CD4-positive, alpha-beta T cell (primary cell): ENCODE results near the gene PRKCQ. TPM values are rescaled to one million over a fixed set of nuclear protein-coding genes. Genes with fewer than 3 reads are reported as not detected.
"Not testable (repeated sequence)": the region's sequence is repeated elsewhere in the genome, so short reads cannot be mapped to it uniquely, and the experiment has no call there.

Experiments
- ATAC-seq: fragments of 200-7000 bp; cut with Tn5 transposase; one replicate; pipeline ENCODE4 v1.10.0; 2022; ENCODE audit warnings: mild to moderate bottlenecking; ENCODE audit not compliant: poor library complexity
- CTCF ChIA-PET: fragments of 350-600 bp; sonication (Branson Sonifier 250); formaldehyde crosslinking; loops from one replicate; lab custom pipeline; 2021; ENCODE audit warnings: antibody characterized with exemption, inconsistent platforms; lab: Charles Lee
- POLR2A ChIA-PET: fragments of 350-600 bp; sonication (Branson Sonifier 250); formaldehyde crosslinking; loops from one replicate; lab custom pipeline; 2021; ENCODE audit warnings: antibody characterized with exemption, inconsistent platforms; lab: Charles Lee
- DNase-seq, 14 experiments: peaks; one replicate each; pipeline ENCODE4 v3.0.0-alpha.2; 2013 to 2020; ENCODE audit warnings: mixed read lengths in 2 of 14
- H3K27ac ChIP-seq, 2 donors: one replicate each; pipeline versions ENCODE4 v1.5.1 to v1.7.0; 2013; ENCODE audit warnings: low read length in 2 of 2, low read depth in 1 of 2, mild to moderate bottlenecking in 1 of 2
- H3K27me3 ChIP-seq, 2 experiments: 1 replicate in 1 of 2; 2 replicates in 1 of 2; pipeline versions ENCODE4 v1.6.1 to v1.7.0; 2013; ENCODE audit warnings: low read length in 2 of 2, control low read depth in 1 of 2, mild to moderate bottlenecking in 1 of 2, moderate library complexity in 1 of 2; ENCODE audit not compliant: insufficient read depth in 2 of 2, control insufficient read depth in 1 of 2
- H3K36me3 ChIP-seq: one replicate; pipeline ENCODE4 v1.6.1; 2013; ENCODE audit warnings: low read length, control low read depth; ENCODE audit not compliant: insufficient read depth
- H3K4me1 ChIP-seq: one replicate; pipeline ENCODE4 v1.6.1; 2013; ENCODE audit warnings: low read length, control low read depth; ENCODE audit not compliant: insufficient read depth
- H3K4me3 ChIP-seq: one replicate; pipeline ENCODE4 v1.5.1; 2013; ENCODE audit warnings: mild to moderate bottlenecking, low read length, moderate library complexity
- H3K9me3 ChIP-seq, 2 experiments: 1 replicate in 1 of 2; 2 replicates in 1 of 2; pipeline versions ENCODE4 v1.6.1 to v1.7.0; 2013; ENCODE audit warnings: low read length in 2 of 2, mild to moderate bottlenecking in 2 of 2, control low read depth in 1 of 2, moderate library complexity in 1 of 2; ENCODE audit not compliant: control insufficient read depth in 1 of 2, insufficient read depth in 1 of 2
- H3K27ac Mint-ChIP-seq: one replicate; pipeline ENCODE4 v1.8.0; 2020; ENCODE audit warnings: mixed read lengths
- H3K27me3 Mint-ChIP-seq: one replicate; pipeline ENCODE4 v1.8.0; 2021; ENCODE audit warnings: mixed read lengths
- H3K36me3 Mint-ChIP-seq: one replicate; pipeline ENCODE4 v1.8.0; 2021; ENCODE audit warnings: low read depth, mixed read lengths
- H3K4me1 Mint-ChIP-seq: one replicate; pipeline ENCODE4 v1.8.0; 2021; ENCODE audit warnings: low read depth, mixed read lengths
- H3K4me3 Mint-ChIP-seq: one replicate; pipeline ENCODE4 v1.8.0; 2020; ENCODE audit warnings: mild to moderate bottlenecking, mixed read lengths
- H3K9me3 Mint-ChIP-seq: one replicate; pipeline ENCODE4 v1.8.0; 2020; ENCODE audit warnings: mixed read lengths
- CTCF ChIP-seq: fragments of 200-600 bp; IDR thresholded peaks from one replicate; pipeline ENCODE4 v1.8.0; 2022; ENCODE audit warnings: antibody characterized with exemption, mild to moderate bottlenecking
- intact Hi-C, 2 experiments: fragments of 100-400 bp; cut with DNase I in 1 of 2; cut with micrococcal nuclease in 1 of 2; formaldehyde crosslinking; loops; one replicate each; pipeline versions ENCODE4 v1.15.1 to v1.9.0; 2023 to 2025; cut with DNase I, micrococcal nuclease
- total RNA-seq, 174 experiments: library from RNA in 2 of 174; stranded (reverse) in 2 of 174; gene quantifications; one replicate each; pipeline ENCODE4 v1.2.3 and lab custom pipeline; 2021 to 2026

Gene PRKCQ
- total RNA-seq, 2 experiments from 2014 or later, result 43.4 to 43.9 TPM

DNA sequence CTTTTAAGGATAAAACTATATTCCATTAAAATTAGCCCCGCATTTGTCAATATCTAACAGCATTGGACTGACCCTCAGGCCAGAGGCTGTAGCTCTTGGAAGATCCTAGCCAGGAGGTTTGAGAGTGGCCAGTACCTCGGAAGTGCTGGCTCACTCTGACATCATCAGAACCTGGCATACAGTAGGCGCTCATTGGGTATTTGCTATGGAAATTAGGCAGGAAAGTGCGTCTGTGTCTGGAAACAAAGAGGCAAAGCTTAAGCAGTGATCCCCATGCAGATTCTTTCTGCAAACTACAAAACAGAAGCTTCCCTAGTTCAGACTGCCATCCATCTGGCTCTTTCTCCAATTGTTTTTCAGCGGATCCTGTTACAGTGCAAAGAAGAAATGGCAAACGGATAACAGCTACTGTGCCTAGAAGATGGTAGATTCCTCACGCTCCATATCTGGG, 1.7 kb upstream of the PRKCQ start:
- Histone ChIP-seq H3K27me3 (no peaks in the 10 kb centered on the region), H3K4me1 (peaks cover 36% of the 10 kb centered on the region), H3K4me3 (peak overlapping the region; percentile 87), H3K36me3 (peaks cover 13% of the 10 kb centered on the region), H3K27ac (peak overlapping the region; percentile 50 to 93), H3K9me3 (no peaks in the 10 kb centered on the region)
- ATAC-seq (no peak), DNase-seq (peak in 3 of 14 experiments; percentile 28 to 57 (median 42))
- POLR2A ChIA-PET, result interaction anchor here (0.5 to 8.8 kb wide), 19 partner anchors 8 to 416 kb away, joined by 3 to 104 read pairs (median 6); no protein-coding TSS in a partner anchor
- TF ChIP-seq CTCF, result no peak
- H3K4me1 Mint-ChIP-seq, result peaks cover 82% of the 10 kb centered on the region
- peak overlapping the region; percentile 94 for H3K27ac Mint-ChIP-seq
- H3K9me3 Mint-ChIP-seq, result no peaks in the 10 kb centered on the region
- peak overlapping the region; percentile 94 for H3K4me3 Mint-ChIP-seq
- peaks cover 79% of the 10 kb centered on the region for H3K36me3 Mint-ChIP-seq
- no peaks in the 10 kb centered on the region for H3K27me3 Mint-ChIP-seq
- intact Hi-C loops, result loop anchor here (1.0 to 5.0 kb wide), 4 partner anchors 19 to 87 kb away; no protein-coding TSS in a partner anchor
- CTCF ChIA-PET, result interaction anchor here (0.5 to 5.0 kb wide), 9 partner anchors 13 to 134 kb away, joined by 3 to 55 read pairs (median 4); no protein-coding TSS in a partner anchor

GRCh38 chr10:6581223-6581622, 1.1 kb upstream of the PRKCQ start:
- POLR2A ChIA-PET, result interaction anchor here (0.5 to 8.8 kb wide), 16 partner anchors 12 to 415 kb away, joined by 3 to 104 read pairs (median 6); no protein-coding TSS in a partner anchor
- peak overlapping the region; percentile 94 for H3K27ac Mint-ChIP-seq
- H3K4me1 Mint-ChIP-seq, result peaks cover 80% of the 10 kb centered on the region
- not testable (repeated sequence) for H3K9me3 ChIP-seq, H3K27me3 Mint-ChIP-seq, H3K27me3 ChIP-seq, ATAC-seq, H3K9me3 Mint-ChIP-seq
- H3K4me1 ChIP-seq, result peaks cover 36% of the 10 kb centered on the region
- intact Hi-C loops, result loop anchor here (1.0 to 5.0 kb wide), 4 partner anchors 20 to 88 kb away; no protein-coding TSS in a partner anchor
- peak overlapping the region; percentile 67 to 93 for H3K27ac ChIP-seq
- H3K4me3 ChIP-seq, result peak overlapping the region; percentile 87
- H3K36me3 ChIP-seq, result peaks cover 12% of the 10 kb centered on the region
- CTCF ChIA-PET, result interaction anchor here (0.5 to 5.0 kb wide), 19 partner anchors 8 to 134 kb away, joined by 3 to 55 read pairs (median 4); no protein-coding TSS in a partner anchor
- peak overlapping the region; percentile 94 for H3K4me3 Mint-ChIP-seq
- peaks cover 76% of the 10 kb centered on the region for H3K36me3 Mint-ChIP-seq
- peak in 2 of 14 experiments; percentile 13 to 26 for DNase-seq

- peak overlapping the region; percentile 94 for H3K4me3 Mint-ChIP-seq
- ChIA-PET CTCF (interaction anchor here (0.8 to 5.0 kb wide), 21 partner anchors 9 to 169 kb away, joined by 3 to 55 read pairs (median 4); no protein-coding TSS in a partner anchor), POLR2A (interaction anchor here (0.8 to 8.8 kb wide), 16 partner anchors 8 to 171 kb away, joined by 3 to 104 read pairs (median 8); no protein-coding TSS in a partner anchor)
- peaks cover 70% of the 10 kb centered on the region for H3K36me3 Mint-ChIP-seq
- peaks cover 43% of the 10 kb centered on the region for H3K4me1 ChIP-seq
- ATAC-seq (peak; percentile 63), DNase-seq (peak; percentile 65 to 93 (median 86))
- H3K27ac Mint-ChIP-seq, result peak overlapping the region; percentile 94
- no peaks in the 10 kb centered on the region for H3K9me3 Mint-ChIP-seq
- intact Hi-C loops, result loop anchor here (1.0 to 5.0 kb wide), 8 partner anchors 20 to 135 kb away; no protein-coding TSS in a partner anchor
- H3K27ac ChIP-seq, result peak overlapping the region; percentile 67 to 93
- H3K27me3 ChIP-seq, result no peaks in the 10 kb centered on the region
- no peaks in the 10 kb centered on the region for H3K9me3 ChIP-seq
- peak overlapping the region; percentile 87 for H3K4me3 ChIP-seq
- no peaks in the 10 kb centered on the region for H3K27me3 Mint-ChIP-seq
- H3K36me3 ChIP-seq, result peaks cover 5% of the 10 kb centered on the region
- peaks cover 80% of the 10 kb centered on the region for H3K4me1 Mint-ChIP-seq
- peak; percentile 32 for TF ChIP-seq CTCF
These were observed 378 bp upstream of the PRKCQ start for GRCh38 chr10:6580279-6581029.
